DOHH2 (cell line): ENCODE measurements around the gene ADGRB3.

ENCODE experiments used
- H3F3A ChIP-seq: fragments of 200-600 bp; sonication (generic), shearing (Covaris generic); 2 replicates; pipeline ENCODE4 v1.6.0; 2016; ENCODE audit warnings: antibody characterized with exemption, mild to moderate bottlenecking; ENCODE audit not compliant: control insufficient read depth, insufficient read depth
- H3K27ac ChIP-seq: fragments of 200-600 bp; sonication (generic); 2 replicates; pipeline ENCODE4 v1.5.1; 2014; ENCODE audit warnings: low read depth, mild to moderate bottlenecking, low read length, moderate library complexity
- H3K27me3 ChIP-seq: fragments of 200-600 bp; sonication (generic); 2 replicates; pipeline ENCODE4 v1.6.1; 2014; ENCODE audit warnings: mild to moderate bottlenecking, low read length, mixed read lengths; ENCODE audit not compliant: control insufficient read depth
- H3K36me3 ChIP-seq: fragments of 200-600 bp; sonication (generic); 2 replicates; pipeline ENCODE4 v1.6.1; 2014; ENCODE audit warnings: mild to moderate bottlenecking, low read length, moderate library complexity, mixed read lengths; ENCODE audit not compliant: control insufficient read depth
- H3K4me1 ChIP-seq: fragments of 200-600 bp; sonication (generic); 2 replicates; pipeline ENCODE4 v1.6.1; 2014; ENCODE audit warnings: mild to moderate bottlenecking, low read length, mixed read lengths; ENCODE audit not compliant: control insufficient read depth
- H3K4me2 ChIP-seq: fragments of 200-600 bp; sonication (generic); 2 replicates; pipeline ENCODE4 v1.6.0; 2014; ENCODE audit warnings: mild to moderate bottlenecking, low read length, moderate library complexity
- H3K4me3 ChIP-seq: fragments of 200-600 bp; sonication (generic); 2 replicates; pipeline ENCODE4 v1.5.1; 2014; ENCODE audit warnings: mild to moderate bottlenecking, low read length, mixed read lengths
- H3K79me2 ChIP-seq: fragments of 200-600 bp; sonication (generic); 2 replicates; pipeline ENCODE4 v1.6.1; 2014; ENCODE audit warnings: mild to moderate bottlenecking, low read length, mixed read lengths; ENCODE audit not compliant: control insufficient read depth
- H3K9me2 ChIP-seq: fragments of 200-600 bp; sonication (generic); replicated peaks from 2 replicates; pipeline ENCODE4 v1.6.1; 2014; ENCODE audit warnings: mild to moderate bottlenecking, low read length, mixed read lengths; ENCODE audit not compliant: control insufficient read depth
- H3K9me3 ChIP-seq: fragments of 200-600 bp; sonication (generic); 2 replicates; pipeline ENCODE4 v1.6.1; 2014; ENCODE audit warnings: antibody characterized with exemption, low read length, mixed read lengths; ENCODE audit not compliant: control insufficient read depth, insufficient read depth
- H4K20me1 ChIP-seq: fragments of 200-600 bp; sonication (generic); 2 replicates; pipeline ENCODE4 v1.6.0; 2014; ENCODE audit warnings: low read depth, mild to moderate bottlenecking, antibody characterized with exemption, low read length, moderate library complexity; ENCODE audit not compliant: control insufficient read depth, insufficient read depth
- EZH2phosphoT487 ChIP-seq: fragments of 200-600 bp; sonication (generic); IDR thresholded peaks from 2 replicates; pipeline ENCODE4 v1.6.1; 2017; ENCODE audit warnings: borderline replicate concordance, mild to moderate bottlenecking, antibody characterized with exemption, low read length, moderate library complexity, mixed read lengths
- TF ChIP-seq, protein P1 (sequence below): fragments of 200-600 bp; sonication (generic); IDR thresholded peaks from one replicate; pipeline ENCODE4 v1.5.1; 2014; ENCODE audit warnings: antibody characterized with exemption, mild to moderate bottlenecking, low read depth, low read length; ENCODE audit not compliant: poor library complexity, severe bottlenecking

ADGRB3 gene

DNA sequence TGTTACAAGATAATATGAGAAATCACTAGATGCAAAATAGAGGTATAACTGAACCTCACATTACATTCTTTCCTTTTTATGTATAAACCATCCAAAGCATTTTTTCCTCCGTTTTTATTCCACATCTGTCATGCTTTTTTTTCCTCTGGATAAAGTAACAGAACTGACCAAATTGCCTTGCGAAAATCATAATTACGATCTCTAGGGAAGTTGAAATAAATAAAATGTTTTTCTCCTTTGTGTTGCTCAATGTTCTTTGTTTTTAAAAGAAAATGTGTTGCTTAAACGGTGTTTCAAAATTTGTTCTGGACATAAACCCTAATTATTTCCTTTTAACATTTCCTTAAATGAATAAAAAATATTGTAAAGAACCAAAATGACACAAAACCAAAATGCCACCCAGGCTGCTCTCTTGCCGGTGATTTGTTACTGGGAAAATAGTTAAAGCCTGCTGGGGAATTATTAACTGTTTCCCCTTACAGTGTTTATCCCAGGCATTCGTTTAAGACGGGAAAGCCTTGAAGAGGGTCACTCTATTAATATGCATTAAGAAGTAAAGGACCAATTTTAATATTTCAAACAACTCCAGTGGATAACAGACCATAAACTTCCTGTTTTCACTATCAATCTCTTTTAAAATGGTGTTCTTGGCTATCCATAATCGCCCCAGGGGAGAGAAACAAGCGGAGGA, 1.7 kb upstream of the ADGRB3 start:
- Histone ChIP-seq H3K4me3 (peak overlapping the region; percentile 73; the same call in 1 of the 2 replicates), H3K79me2 (no peaks in the 10 kb centered on the region), H4K20me1 (no peaks in the 10 kb centered on the region), H3K9me3 (no peaks in the 10 kb centered on the region), H3K36me3 (no peaks in the 10 kb centered on the region), H3F3A (no peaks in the 10 kb centered on the region), H3K9me2 (no peaks in the 10 kb centered on the region), H3K4me2 (peak overlapping the region; percentile 76), H3K4me1 (peaks cover 5% of the 10 kb centered on the region), H3K27me3 (peaks cover 31% of the 10 kb centered on the region), H3K27ac (no peak overlapping the region)
- TF ChIP-seq, protein P1, sequence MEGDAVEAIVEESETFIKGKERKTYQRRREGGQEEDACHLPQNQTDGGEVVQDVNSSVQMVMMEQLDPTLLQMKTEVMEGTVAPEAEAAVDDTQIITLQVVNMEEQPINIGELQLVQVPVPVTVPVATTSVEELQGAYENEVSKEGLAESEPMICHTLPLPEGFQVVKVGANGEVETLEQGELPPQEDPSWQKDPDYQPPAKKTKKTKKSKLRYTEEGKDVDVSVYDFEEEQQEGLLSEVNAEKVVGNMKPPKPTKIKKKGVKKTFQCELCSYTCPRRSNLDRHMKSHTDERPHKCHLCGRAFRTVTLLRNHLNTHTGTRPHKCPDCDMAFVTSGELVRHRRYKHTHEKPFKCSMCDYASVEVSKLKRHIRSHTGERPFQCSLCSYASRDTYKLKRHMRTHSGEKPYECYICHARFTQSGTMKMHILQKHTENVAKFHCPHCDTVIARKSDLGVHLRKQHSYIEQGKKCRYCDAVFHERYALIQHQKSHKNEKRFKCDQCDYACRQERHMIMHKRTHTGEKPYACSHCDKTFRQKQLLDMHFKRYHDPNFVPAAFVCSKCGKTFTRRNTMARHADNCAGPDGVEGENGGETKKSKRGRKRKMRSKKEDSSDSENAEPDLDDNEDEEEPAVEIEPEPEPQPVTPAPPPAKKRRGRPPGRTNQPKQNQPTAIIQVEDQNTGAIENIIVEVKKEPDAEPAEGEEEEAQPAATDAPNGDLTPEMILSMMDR, result no peak
- TF ChIP-seq EZH2phosphoT487, result no peak

- Histone ChIP-seq H3K27me3 (peaks cover 31% of the 10 kb centered on the region), H3F3A (no peaks in the 10 kb centered on the region), H3K9me2 (no peaks in the 10 kb centered on the region), H4K20me1 (no peaks in the 10 kb centered on the region), H3K79me2 (no peaks in the 10 kb centered on the region), H3K4me1 (peaks cover 5% of the 10 kb centered on the region), H3K4me3 (peak overlapping the region; percentile 73), H3K36me3 (no peaks in the 10 kb centered on the region), H3K9me3 (no peaks in the 10 kb centered on the region), H3K27ac (no peak overlapping the region), H3K4me2 (peak overlapping the region; percentile 76)
- TF ChIP-seq EZH2phosphoT487, result no peak
- TF ChIP-seq, protein P1, result no peak
These were observed 933 bp upstream of the ADGRB3 start for GRCh38 chr6:68633972-68634725.

GRCh38 chr6:68635412-68635705, 277 bp downstream of the ADGRB3 start:
- H3K9me2 ChIP-seq, result no peaks in the 10 kb centered on the region
- H3K36me3 ChIP-seq, result no peaks in the 10 kb centered on the region
- TF ChIP-seq EZH2phosphoT487, result no peak
- TF ChIP-seq, protein P1, result no peak
- peak overlapping the region; percentile 73 for H3K4me3 ChIP-seq
- H3K27ac ChIP-seq, result no peak overlapping the region
- no peaks in the 10 kb centered on the region for H3K9me3 ChIP-seq
- no peaks in the 10 kb centered on the region for H4K20me1 ChIP-seq
- no peaks in the 10 kb centered on the region for H3F3A ChIP-seq
- H3K4me1 ChIP-seq, result peaks cover 5% of the 10 kb centered on the region
- H3K27me3 ChIP-seq, result peaks cover 31% of the 10 kb centered on the region
- no peaks in the 10 kb centered on the region for H3K79me2 ChIP-seq
- peak overlapping the region; percentile 76 for H3K4me2 ChIP-seq
